NCI-H2107 treated with DMSO at 0.1 percent for 48 hours (cell line): Measurements from ENCODE around the gene AGBL4.
"Not testable (repeated sequence)": the region's sequence is repeated elsewhere in the genome, so short reads cannot be mapped to it uniquely, and the experiment has no call there.

Source experiments
- DNase-seq: peaks from one replicate; lab custom pipeline; 2025; ENCODE audit not compliant: unreplicated experiment; lab: John Stamatoyannopoulos, UW

AGBL4 gene

DNA sequence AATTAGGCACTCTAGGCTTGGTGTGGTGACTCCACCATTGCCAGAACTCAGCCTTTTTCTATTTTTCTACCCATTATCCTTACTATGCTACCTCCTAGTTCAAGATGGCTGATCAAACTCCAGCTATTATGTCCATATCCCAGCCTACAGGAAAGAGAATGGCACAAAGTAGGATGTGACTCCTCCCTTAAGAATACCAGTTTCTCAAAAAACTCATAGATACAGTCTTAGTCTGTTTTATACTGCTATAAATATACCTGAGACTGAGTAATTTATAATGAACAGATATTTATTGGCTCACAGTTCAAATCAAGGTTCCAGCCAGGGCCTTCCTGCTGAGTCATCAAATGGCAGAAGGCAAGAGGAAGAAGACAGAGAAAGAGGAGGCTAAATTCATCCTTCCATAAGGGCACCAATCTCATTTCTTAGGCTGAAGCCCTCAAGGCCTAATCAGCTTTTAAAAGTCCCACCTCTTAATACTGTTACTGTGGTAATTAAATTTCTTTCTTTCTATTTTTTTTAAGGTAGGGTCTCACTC lies 704.3 kb downstream of the AGBL4 start:
- DNase-seq: no peak

DNA sequence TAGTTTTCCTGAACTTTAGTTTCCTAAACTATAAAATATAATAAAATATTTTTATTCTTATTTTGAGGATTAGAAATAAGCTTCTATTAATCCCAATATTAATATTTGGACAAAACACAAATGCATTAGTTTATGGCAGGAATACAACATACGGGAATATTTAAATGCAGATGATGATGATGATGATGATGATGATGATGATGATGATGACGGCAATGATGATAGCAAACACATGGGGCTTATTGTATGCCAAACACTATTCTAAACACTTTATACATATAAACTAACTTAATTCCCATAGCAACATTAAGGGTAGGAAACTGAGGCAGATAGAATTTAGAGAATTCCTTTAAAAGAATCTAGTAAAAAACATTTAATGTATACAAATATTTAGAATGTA lies 705.5 kb downstream of the AGBL4 start:
- DNase-seq: no peak

DNA sequence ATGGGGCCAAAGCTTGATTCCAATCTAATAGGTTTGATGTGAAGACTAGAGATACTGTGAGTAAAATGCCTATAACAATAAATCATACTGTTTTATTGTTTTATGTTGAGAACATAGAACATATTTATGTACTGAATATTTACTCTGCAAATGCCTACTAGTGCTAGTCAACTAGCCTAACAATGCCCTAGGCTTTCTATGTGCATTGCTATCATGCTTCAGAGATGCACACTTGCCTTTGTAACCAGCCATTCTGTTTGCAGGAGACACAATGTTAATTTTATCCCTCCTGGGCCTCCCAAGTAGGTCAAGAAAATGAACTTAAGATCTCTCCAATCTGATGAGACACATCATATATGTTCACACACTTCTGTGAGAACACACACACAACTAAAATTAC lies 716.3 kb downstream of the AGBL4 start:
- DNase-seq: no peak

DNA sequence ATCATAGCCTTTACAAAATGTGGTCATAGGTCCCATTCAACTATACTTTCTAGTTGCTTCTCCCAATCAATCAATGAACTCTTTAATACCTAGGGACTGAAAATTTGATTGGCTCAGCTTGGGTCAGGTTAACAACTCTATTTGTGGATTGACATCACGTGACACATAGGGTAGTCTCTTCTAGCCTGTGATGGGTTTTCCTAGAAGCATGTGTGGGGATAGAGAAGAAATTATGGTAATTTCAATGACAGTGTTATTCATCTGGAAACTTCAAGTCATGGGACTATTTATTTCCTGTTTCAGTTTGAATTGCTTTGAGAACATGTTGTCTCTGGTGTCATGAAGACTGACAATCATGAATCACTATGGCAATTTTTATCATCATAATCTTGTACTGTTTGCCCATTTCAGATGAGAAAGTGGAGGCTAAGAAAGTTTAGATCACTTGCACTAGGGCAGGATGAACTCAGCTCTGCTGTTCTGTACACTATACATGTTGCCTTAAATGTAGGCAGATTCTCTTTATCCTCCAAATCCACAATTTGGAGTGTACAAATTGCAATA lies 717.2 kb downstream of the AGBL4 start:
- no peak for DNase-seq

DNA sequence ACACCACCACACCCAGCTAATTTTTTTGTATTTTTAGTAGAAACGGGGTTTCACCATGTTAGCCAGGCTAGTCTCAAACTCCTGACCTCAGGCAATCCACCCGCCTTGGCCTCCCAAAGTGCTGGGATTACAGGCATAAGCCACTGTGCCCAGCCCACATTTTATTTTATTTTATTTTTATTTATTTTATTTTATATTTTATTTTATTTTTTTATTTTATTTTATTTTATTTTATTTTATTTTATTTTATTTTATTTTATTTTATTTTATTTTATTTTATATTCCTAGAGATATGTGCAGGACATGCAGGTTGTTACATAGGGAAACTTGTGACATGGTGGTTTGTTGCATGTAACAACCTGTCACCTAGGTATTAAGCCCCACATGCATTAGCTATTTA lies 721.4 kb downstream of the AGBL4 start:
- not testable (repeated sequence) for DNase-seq

DNA sequence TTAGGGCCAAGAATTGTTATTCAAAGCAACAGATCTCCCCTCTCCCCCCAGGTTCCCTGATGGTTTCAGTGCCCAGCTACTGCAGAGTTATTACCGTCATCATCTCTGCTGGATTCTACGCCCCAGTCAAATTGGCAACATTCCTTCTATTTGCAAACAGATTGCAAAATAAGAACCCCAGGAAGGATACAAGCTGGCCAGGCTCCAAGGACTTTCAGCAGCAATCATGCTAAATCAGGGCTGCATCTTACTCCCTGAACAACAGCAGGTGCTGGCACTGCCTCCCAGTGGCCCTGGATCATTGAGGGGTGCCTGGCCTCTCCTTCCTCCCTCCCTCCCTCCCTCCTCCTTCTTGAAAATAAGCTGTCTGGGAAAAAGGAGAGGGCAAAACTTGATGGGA lies 725.5 kb downstream of the AGBL4 start:
- no peak for DNase-seq

DNA sequence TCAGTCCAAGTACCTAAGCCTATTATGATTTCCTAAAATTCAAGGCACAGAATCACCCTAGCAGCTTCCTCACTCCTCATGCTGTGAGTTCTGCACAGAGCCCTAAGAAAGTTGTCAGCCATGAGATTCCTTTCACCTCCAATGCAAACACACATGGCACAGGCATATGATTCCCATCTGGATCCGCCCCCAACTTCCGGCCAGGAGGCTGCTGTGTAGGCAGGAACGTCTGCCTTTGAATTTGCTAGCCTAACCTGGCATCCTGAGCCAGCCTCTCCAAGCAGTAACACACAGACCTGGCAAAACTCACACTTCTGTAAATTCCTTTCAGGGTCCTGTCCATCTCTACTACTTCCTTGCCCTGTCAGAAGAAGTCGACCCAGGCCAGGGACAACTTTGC lies 726.0 kb downstream of the AGBL4 start:
- no peak for DNase-seq

DNA sequence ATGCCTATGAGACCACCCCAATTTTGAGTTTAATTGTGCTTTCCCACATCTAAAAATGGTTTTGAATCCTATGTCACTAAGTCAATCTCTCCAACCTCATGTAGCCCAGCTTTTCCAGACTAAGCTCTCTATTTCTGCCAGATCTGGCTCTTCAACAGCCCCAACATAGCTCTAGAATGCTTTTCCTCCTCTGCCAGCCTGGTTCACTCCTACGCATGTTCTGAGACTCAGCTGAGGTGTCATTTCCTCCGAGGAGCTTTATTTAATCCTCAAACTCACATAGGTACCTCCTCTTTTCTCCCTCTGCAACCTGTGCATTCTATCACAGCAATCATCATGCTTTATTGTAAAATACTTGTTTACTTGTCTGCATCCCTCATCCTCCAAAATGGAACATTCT lies 729.2 kb downstream of the AGBL4 start:
- no peak for DNase-seq

DNA sequence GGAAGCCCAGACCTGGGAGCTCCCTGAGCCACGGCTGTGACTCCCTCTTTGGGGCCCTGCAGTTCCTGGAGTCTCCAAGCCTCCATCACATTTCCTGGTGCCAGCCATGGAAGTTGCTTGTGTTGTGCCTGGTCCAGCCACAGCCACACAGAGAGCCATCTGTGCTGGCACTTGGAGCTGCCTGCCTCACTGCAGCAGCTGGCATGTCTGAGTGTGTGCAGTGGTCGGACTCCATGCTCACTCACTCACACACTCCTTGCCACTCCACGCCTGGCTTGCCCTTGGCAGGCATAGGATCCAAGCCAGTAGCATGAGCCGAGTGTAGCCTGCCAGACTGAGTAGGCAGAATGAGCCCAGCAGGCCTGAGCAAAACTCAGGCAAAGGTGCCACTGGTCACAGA lies 730.7 kb downstream of the AGBL4 start:
- DNase-seq: no peak

DNA sequence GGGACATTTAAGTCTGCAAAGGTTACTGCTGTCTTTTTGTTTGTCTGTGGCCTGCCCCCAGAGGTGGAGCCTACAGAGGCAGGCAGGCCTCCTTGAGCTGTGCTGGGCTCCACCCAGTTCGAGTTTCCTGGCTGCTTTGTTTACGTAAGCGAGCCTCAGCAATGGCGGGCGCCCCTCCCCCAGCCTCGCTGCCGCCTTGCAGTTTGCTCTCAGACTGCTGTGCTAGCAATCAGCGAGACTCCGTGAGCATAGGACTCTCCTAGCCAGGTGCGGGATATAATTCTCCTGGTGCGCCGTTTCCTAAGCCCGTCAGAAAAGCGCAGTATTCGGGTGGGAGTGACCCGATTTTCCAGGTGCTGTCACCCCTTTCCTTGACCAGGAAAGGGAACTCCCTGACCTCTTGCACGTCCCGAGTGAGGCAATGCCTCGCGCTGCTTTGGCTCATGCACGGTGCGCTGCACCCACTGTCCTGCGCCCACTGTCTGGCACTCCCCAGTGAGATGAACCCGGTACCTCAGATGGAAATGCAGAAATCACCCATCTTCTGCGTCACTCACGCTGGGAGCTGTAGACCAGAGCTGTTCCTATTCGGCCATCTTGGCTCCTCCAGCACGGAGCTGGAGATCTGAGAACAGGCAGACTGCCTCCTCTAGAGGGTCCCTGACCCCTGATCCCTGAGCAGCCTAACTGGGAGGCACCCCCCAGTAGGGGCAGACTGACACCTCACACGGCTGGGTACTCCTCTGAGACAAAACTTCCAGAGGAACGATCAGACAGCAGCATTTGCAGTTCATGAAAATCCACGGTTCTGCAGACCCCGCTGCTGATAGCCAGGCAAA lies 766.3 kb downstream of the AGBL4 start:
- not testable (repeated sequence) for DNase-seq

DNA sequence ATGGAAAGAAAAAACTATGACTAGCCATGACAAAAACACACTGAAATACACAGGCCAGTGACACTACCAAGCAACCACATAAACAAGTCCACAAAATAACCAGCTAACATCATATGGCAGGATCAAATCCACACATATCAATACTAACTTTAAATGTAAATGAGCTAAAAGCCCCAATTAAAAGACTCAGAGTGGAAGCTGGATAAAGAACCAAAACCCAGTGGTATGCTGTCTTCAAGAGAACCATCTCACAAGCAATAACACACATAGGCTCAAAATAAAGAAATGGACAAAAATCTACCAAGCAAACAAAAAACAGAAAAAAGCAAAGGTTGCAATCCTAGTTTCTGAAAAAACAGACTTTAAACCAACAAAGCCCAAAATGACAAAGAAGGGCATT lies 770.8 kb downstream of the AGBL4 start:
- DNase-seq: no peak

DNA sequence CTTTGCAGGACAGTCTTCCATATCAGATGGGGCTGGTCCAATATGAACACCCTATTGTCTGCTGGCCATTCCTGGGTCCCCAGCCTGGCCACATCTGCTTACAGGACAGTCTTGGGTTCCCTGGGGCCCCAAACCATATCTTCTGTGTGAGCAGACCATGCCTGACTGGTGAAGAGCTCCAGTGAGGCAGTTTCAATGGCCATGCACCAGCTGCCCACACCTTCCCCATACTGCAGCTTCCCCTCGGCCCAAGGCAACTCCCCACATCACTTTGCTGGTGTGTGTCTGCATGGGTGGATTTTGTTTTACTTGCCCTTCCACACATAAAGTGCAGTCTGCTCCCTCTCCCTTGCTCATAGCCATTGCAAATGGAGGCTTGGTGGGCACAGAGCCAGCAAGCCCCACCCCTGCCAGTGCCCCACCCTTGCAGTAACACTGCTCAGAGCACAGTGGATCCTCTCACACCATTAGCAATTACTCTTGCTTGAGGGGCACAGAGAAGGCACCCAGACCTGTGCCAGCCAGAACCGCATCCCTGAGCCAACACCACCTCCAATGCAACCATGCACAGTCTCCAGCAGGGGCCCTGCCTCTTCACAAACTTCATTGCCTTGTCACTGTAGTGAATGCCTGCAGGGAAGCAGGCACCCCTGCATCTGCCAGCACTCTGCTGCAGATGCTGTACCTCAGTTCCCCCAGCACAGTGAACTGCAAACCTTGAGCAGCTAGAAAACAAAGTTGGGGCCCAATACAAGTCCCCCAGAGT lies 772.6 kb downstream of the AGBL4 start:
- no peak for DNase-seq

DNA sequence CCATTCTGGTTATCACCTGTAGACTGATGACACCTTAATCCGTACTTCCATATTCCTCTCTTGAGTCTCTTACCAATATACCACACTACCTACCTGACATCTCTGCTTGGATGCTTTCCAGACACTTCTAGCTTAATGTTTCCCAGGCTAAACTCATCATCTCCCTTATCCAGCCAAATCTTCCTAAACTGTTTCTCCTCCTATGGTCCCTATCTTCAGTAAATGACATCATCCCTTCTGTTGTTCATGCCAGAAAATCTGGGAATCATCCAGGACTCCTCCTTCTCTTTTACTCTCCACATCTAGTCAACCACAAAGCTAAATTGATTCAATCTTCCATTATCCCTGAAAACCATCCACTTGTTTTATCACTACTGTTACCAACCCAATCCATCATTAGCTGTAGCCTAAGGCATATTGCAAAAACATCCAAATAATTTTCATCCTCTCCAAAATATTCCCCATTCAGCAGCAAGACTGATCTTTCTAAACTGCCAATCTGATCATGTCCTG lies 783.0 kb downstream of the AGBL4 start:
- DNase-seq: no peak

DNA sequence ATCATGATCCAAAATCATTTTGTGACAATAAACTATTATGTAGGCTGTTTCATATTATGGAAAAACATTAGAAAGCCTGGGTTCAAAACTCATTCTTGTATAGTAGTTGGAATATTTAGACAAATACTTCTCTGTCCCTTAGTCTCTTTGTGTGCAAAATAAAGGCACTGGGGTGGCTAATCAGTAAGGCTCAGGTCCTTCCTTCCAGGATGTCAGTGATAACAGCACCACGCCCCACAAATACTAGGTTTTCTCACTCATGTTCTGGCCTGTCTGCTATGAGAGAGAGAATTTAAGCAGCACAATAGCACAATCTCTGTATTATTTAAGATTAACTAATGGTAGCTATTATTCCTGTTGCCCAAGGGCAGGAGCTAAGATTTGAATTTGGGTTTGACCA lies 788.8 kb downstream of the AGBL4 start:
- no peak for DNase-seq

DNA sequence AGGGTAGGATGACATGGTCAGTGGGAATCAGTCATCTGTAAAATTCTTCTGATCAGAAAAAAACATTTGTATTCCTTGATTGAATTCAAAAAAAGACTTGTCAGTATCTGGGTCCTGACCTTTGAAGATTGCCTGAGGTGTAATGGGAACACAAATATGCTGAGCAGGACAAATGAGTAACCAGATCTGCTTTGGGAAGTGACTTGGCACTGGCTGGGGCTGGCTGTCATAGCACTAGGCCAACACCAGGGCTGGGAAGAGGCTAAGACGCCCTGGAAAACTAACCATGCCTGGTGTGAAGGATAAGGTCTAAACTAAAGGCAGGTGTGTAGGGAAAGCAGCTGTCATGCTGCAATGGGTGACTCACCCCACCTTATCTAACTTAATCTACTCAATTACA lies 794.2 kb downstream of the AGBL4 start:
- DNase-seq: no peak

DNA sequence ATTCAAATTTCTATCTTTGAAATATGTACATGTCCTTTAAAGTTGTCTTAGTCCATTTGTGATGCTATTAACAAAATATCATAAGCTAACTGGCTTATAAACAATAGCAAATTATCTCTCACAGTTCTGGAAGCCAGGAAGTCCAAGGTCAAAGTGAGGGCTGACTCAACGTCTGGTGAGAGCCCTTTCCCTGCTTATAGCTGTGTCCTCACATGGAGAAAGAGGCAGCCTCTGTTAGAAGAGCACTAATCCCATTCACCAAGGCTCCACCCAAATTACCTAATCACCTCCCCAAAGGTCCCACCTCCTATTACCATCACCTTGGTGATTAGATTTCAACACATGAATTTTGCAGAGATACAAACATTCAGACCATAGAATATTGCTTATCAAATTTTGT lies 797.0 kb downstream of the AGBL4 start:
- DNase-seq: no peak

DNA sequence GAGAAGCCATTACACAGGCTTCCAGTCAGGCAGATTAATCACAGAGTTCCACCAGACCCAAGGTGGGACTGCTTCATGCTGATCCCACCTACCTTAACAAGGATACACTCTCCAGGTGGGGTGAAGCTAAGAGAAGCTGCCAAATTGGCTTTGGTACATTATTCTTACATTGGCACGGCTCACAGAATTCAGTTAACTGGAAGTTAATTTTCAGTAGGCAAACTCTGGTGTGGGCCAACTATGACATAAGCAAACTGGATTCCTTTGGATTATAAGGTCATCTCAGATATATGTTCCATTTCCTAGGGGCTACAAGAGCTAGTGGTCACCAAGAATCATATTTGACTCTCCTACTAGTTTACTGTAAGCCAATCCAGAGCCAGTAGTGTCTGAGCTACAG lies 798.3 kb downstream of the AGBL4 start:
- no peak for DNase-seq

DNA sequence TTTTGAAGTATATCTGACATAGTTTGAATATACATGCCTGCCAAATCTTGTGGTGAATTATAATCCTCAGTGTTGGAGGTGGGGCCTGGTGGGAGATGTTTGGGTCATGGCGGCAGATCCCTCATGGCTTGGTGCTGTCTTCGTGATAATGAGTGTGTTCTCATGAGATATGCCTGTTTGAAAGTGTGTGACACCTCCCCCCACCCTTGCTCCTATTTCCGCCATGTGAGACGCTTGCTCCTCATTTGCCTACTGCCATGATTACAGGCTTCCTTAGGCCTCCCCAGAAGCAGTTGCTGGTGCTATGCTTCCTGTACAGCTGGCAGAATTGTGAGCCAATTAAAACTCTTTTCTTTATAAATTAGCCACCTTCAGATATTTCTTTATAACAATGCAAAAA lies 810.5 kb downstream of the AGBL4 start:
- no peak for DNase-seq

DNA sequence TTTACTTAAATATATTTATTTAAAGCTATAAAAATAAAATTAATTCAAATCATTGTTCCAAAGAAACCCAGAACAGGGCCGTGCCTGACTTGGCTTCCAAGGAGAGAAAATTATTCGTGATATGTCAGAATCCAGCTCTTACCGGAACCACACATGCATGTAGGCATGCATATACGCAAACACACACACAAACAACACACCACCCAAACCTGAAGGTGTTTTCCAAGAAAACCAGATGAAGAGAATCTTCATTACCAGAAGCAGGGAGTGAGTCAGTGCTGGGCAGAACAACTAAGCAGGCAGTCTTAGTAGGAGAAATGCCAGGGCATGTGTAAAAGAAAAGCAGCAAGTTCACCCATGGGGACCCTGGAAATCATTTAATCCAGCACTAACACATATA lies 815.0 kb downstream of the AGBL4 start:
- no peak for DNase-seq

DNA sequence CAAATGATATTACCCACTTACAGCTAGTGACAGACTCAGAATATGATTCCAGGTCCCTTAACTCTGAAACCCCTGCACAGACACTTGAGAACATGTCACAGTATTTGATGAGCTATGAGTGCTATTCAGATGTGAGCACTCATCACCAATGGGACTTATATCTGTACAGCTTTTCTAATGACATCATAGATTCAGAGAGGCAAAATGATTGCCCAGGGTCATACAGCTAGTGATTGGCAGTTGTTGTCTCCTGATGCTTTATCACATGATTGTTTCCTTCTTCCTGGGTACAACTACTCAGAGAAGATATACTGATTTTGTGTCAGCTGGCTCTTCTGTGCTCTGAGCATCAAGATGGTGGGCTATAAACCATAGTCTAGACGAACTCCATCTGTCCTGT lies 819.0 kb downstream of the AGBL4 start:
- DNase-seq: no peak

DNA sequence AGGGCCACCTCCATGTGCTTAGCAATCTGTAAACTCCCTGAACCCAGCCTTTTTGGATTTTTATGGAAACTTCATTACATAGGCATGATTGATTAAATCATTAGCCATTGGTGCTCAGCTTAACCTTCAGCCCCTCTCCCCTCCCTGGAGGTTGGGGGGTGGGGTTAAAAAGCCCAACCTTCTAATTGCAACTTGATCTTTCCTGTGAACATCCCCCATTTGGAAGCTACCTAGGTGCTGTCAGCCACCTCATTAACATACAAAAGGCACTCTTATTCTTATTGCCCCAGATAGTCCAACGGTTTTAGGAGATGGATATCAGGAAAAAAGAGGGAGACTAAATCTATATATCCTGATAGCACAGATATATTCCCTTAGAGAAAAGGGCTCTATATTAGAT lies 823.0 kb downstream of the AGBL4 start:
- DNase-seq: no peak

DNA sequence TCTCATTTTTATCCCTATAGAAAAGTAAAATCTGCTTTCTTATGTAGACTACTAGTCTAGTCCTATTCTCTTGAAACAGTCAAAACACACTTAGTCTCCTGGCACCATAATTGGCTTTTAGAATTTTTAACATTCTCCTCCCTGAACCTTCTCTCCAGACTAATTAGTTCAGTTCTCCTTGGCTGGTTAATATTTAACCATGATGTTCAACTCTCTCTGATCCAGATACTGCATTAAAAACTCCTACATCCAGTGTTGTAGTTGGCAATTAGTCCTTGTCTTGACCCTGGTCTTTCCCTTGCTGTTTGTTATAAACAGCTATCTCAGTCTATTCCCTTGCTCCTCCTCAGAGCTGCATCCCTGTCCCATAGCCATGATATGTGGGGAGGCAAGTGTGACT lies 824.2 kb downstream of the AGBL4 start:
- no peak for DNase-seq
